Left lung (tissue), 10 donors: ENCODE results near the gene GNB3. TPM values are rescaled to one million over a fixed set of nuclear protein-coding genes. Genes with fewer than 3 reads are reported as not detected.

Source experiments
- ATAC-seq: fragments of 200-7000 bp; cut with Tn5 transposase; one replicate; pipeline ENCODE4 v1.9.1; 2020; ENCODE audit warnings: moderate library complexity
- DNase-seq, 4 donors: peaks; one replicate each; pipeline ENCODE4 v3.0.0-alpha.2; 2013 to 2020
- H3K27ac ChIP-seq, 2 donors: fragments of 200-600 bp; sonication (generic) in 1 of 2; one replicate each; pipeline versions ENCODE4 v1.5.0 to v1.8.0; 2020 to 2021
- H3K27me3 ChIP-seq, 2 donors: fragments of 200-600 bp; sonication (generic) in 1 of 2; one replicate each; pipeline versions ENCODE4 v1.5.0 to v1.8.0; 2020 to 2021
- H3K36me3 ChIP-seq, 2 donors: fragments of 200-600 bp; sonication (generic) in 1 of 2; one replicate each; pipeline versions ENCODE4 v1.5.0 to v1.8.0; 2020 to 2021
- H3K4me1 ChIP-seq, 2 donors: fragments of 200-600 bp; one replicate each; pipeline ENCODE4 v1.8.0; 2021
- H3K4me3 ChIP-seq, 2 donors: fragments of 200-600 bp; sonication (generic) in 1 of 2; one replicate each; pipeline versions ENCODE4 v1.5.0 to v1.8.0; 2020 to 2021; ENCODE audit warnings: mild to moderate bottlenecking in 1 of 2
- H3K9me3 ChIP-seq, 2 donors: fragments of 200-600 bp; sonication (generic) in 1 of 2; one replicate each; pipeline versions ENCODE4 v1.5.0 to v1.8.0; 2020 to 2021
- CTCF ChIP-seq, 2 donors: fragments of 200-600 bp; sonication (generic) in 1 of 2; IDR thresholded peaks; one replicate each; pipeline versions ENCODE4 v1.5.0 to v1.8.0; 2021; ENCODE audit warnings: antibody characterized with exemption in 2 of 2
- intact Hi-C, 2 donors: fragments of 100-400 bp; cut with DNase I; formaldehyde crosslinking; loops; one replicate each; pipeline versions ENCODE4 v1.11.2 to v1.14.2; 2022
- polyA plus RNA-seq, 6 donors: library from polyadenylated mRNA; unstranded; fragments of 120-200 nt; gene quantifications; one replicate each; pipeline ENCODE4 v1.2.1, GENCODE V29; 2013; ENCODE audit not compliant: insufficient read length in 6 of 6
- total RNA-seq, 2 donors: library from RNA; stranded (reverse); fragmentation: NEBNext Ultra II Directional; extraction: Animal tissue kit (Norgen Biotek cat#: 25700); gene quantifications; one replicate each; pipeline ENCODE4 v1.2.1, GENCODE V29; 2021
- donor health status: DM: no; HTN: yes; CAD: no.
- donor health status: DM: no; HTN: no; CAD: no.

GNB3 gene
- total and polyA plus RNA-seq, 8 donors: 2.0 to 7.2 (median 5.0) TPM

DNA sequence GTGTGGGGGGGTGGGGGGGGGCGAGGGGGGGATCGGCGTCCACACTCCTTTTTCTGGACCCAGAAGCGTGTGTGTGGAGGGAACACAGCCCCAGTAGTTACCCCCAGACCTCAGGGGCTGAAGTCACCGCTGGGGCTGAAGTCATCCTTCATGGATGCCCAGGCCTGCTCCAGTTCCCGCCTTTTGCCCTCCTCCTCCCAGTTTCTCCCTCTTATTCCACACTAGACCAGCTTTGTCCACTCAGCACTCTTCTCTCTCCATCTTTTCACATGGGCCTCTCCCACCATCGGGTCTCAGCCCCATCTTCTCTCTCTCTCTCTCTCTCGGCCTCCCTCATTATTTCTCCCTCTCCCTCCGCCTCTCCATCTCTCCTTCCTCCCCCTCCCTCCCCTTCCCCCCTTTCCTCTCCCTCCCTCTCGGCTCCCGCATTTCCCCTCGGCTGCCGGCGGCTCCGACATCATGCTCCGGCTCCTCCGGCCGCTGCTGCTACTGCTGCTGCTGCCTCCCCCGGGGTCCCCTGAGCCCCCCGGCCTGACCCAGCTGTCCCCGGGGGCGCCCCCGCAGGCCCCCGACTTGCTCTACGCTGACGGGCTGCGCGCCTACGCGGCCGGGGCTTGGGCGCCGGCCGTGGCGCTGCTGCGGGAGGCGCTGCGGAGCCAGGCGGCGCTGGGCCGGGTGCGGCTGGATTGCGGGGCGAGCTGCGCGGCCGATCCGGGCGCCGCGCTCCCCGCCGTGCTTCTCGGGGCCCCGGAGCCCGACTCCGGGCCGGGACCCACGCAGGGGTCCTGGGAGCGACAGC, 12.5 kb upstream of the GNB3 start, which contains the start of gene P3H3:
Gene P3H3 (plus strand): TSS at position 426 of the 799 bp plus-strand sequence. CDS start 34 bp downstream, at position 460.
- H3K9me3 ChIP-seq: no peaks in the 10 kb centered on the region
- H3K4me3 ChIP-seq: peak within 1 kb of the TSS; percentile 57 to 72
- intact Hi-C loops: no loop called here
- peak within 1 kb of the TSS; percentile 37 to 70 for H3K27ac ChIP-seq
- ATAC-seq: peak; percentile 4
- no peaks in the 10 kb centered on the region for H3K36me3 ChIP-seq
- no peak for TF ChIP-seq CTCF (IDR thresholded peaks at IDR 0.05)
- peak in 3 of 4 donors; percentile 49 to 84 (median 58) for DNase-seq
- H3K4me1 ChIP-seq: peaks cover 9 to 34% of the 10 kb centered on the region in 2 donors
- peaks cover 0 to 75% of the 10 kb centered on the region in 2 donors for H3K27me3 ChIP-seq

DNA sequence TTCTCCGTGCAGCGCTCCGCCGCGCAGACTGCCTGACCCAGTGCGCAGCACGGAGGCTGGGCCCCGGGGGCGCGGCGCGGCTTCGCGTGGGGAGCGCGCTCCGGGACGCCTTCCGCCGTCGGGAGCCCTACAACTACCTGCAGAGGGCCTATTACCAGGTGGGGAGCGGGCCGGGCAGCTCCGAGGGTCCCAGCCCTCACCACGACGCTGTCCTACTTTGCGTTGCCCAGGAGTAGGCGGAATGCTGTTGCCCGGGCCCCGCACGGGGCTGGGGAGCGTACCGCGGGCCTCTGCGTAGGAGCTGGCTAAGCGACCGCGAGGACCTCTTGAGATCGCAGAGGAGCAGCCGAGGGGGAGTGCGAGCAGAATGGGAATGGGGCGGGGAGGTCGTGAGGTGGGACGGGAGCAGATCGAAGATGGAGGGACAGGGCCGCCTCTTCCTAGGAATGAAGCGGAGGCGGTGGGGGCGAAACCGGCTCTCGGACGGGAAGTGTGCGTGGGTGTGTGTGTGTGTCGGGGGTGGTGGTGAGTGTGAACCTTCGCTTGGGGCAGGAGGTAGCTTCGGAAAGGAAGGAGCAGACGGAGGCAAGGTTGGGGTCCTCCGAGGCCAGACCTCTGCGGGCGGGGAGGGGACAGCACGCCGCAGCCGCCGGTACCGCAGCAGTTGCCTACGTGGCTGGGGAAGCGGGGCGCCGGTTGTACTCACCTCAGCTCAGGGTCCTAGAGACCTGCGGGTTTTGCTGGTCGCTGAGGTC, 11.8 kb upstream of the GNB3 start:
- Histone ChIP-seq H3K27ac (peak overlapping the region; percentile 37 to 70), H3K36me3 (no peaks in the 10 kb centered on the region), H3K4me3 (peak overlapping the region; percentile 57 to 72), H3K4me1 (peaks cover 9 to 34% of the 10 kb centered on the region in 2 donors), H3K27me3 (peaks cover 0 to 68% of the 10 kb centered on the region in 2 donors), H3K9me3 (no peaks in the 10 kb centered on the region)
- DNase-seq: peak; percentile 32 to 82 (median 52)
- peak; percentile 21 for ATAC-seq
- TF ChIP-seq CTCF (IDR thresholded peaks at IDR 0.05): no peak
- intact Hi-C loops: no loop called here

GRCh38 chr12:6829536-6830220, 11.0 kb upstream of the GNB3 start:
- intact Hi-C loops: no loop called here
- Histone ChIP-seq H3K36me3 (no peaks in the 10 kb centered on the region), H3K27ac (no peak overlapping the region), H3K4me3 (peak overlapping the region; percentile 57 to 72), H3K9me3 (no peaks in the 10 kb centered on the region), H3K4me1 (peaks cover 9 to 34% of the 10 kb centered on the region in 2 donors), H3K27me3 (peaks cover 0 to 61% of the 10 kb centered on the region in 2 donors)
- DNase-seq (no peak), ATAC-seq (no peak)
- no peak for TF ChIP-seq CTCF (IDR thresholded peaks at IDR 0.05)

DNA sequence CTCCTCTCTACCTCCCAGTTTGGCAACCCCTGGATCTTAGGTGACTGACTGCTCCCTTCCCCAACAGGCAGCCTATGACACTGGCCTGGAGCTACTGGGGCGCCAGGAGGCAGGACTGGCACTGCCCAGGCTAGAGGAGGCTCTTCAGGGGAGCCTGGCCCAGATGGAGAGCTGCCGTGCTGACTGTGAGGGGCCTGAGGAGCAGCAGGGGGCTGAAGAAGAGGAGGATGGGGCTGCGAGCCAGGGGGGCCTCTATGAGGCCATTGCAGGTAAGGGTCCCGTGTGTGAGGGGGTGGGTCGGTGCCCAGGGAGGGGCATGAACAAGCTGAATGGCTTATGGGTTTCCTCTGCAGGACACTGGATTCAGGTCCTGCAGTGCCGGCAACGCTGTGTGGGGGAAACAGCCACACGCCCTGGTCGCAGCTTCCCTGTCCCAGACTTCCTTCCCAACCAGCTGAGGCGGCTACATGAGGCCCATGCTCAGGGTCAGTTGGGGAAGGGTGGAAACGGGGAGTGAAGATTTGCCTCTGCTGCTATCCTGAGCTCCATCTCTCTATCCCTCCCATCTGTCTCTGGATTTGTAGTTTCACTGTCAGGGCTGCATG, 10.3 kb upstream of the GNB3 start:
- Histone ChIP-seq H3K4me3 (no peak overlapping the region), H3K36me3 (no peaks in the 10 kb centered on the region), H3K4me1 (peaks cover 7 to 31% of the 10 kb centered on the region in 2 donors), H3K27ac (no peak overlapping the region), H3K27me3 (peaks cover 0 to 53% of the 10 kb centered on the region in 2 donors), H3K9me3 (no peaks in the 10 kb centered on the region)
- no peak for ATAC-seq
- DNase-seq: no peak
- TF ChIP-seq CTCF (IDR thresholded peaks at IDR 0.05): no peak
- intact Hi-C loops: no loop called here
